CD14-positive monocyte (primary cell): ENCODE measurements around the gene MGAT4C. TPM values are rescaled to one million over a fixed set of nuclear protein-coding genes. Genes with fewer than 3 reads are reported as not detected.

Experiments used
- DNase-seq, 3 donors: peaks; one replicate each; pipeline ENCODE4 v3.0.0-alpha.2; 2011 to 2022
- H2AFZ ChIP-seq: 2 replicates; pipeline ENCODE4 v1.6.0; 2012; ENCODE audit warnings: mild to moderate bottlenecking, low read depth, low read length, inconsistent platforms; ENCODE audit not compliant: insufficient read depth, poor library complexity, severe bottlenecking
- H3K27ac ChIP-seq, 2 donors: 1 replicate in 1 of 2; 2 replicates in 1 of 2; pipeline ENCODE4 v1.5.1; 2012 to 2013; ENCODE audit warnings: low read length in 2 of 2, control low read depth in 1 of 2, inconsistent platforms in 1 of 2, low read depth in 1 of 2, mild to moderate bottlenecking in 1 of 2
- H3K27me3 ChIP-seq, 2 donors: one replicate each; pipeline versions ENCODE4 v1.6.0 to v1.6.1; 2011 to 2013; ENCODE audit warnings: low read length in 2 of 2; ENCODE audit not compliant: control insufficient read depth in 2 of 2, insufficient read depth in 2 of 2
- H3K36me3 ChIP-seq, 2 donors: replicated peaks in 1 of 2; 1 replicate in 1 of 2; 2 replicates in 1 of 2; pipeline versions ENCODE4 v1.5.1 to v1.6.1; 2012 to 2013; ENCODE audit warnings: low read length in 2 of 2, control low read depth in 1 of 2, inconsistent platforms in 1 of 2, mild to moderate bottlenecking in 1 of 2; ENCODE audit not compliant: insufficient read depth in 2 of 2, control insufficient read depth in 1 of 2
- H3K4me1 ChIP-seq, 2 donors: 1 replicate in 1 of 2; 2 replicates in 1 of 2; pipeline versions ENCODE4 v1.5.1 to v1.6.1; 2012 to 2013; ENCODE audit warnings: low read length in 2 of 2, control low read depth in 1 of 2, inconsistent platforms in 1 of 2, mild to moderate bottlenecking in 1 of 2, moderate library complexity in 1 of 2; ENCODE audit not compliant: insufficient read depth in 2 of 2, control insufficient read depth in 1 of 2
- H3K4me2 ChIP-seq: replicated peaks from 2 replicates; pipeline ENCODE3; 2012; ENCODE audit warnings: low read length, moderate library complexity, mild to moderate bottlenecking; ENCODE audit not compliant: poor library complexity, severe bottlenecking; ENCODE audit errors: extremely low read depth
- H3K4me3 ChIP-seq, 3 experiments: fragments of 200-600 bp in 1 of 3; sonication (generic) in 1 of 3; replicated peaks in 1 of 3; 1 replicate in 2 of 3; 2 replicates in 1 of 3; pipeline ENCODE4 v1.5.1; 2011 to 2013; ENCODE audit warnings: low read length in 3 of 3, mild to moderate bottlenecking in 3 of 3, control low read depth in 2 of 3, low read depth in 2 of 3, inconsistent platforms in 1 of 3, moderate library complexity in 1 of 3
- H3K79me2 ChIP-seq: 2 replicates; pipeline ENCODE4 v1.6.0; 2012; ENCODE audit warnings: mild to moderate bottlenecking, control low read depth, inconsistent platforms, low read length, moderate library complexity; ENCODE audit not compliant: insufficient read depth
- H3K9ac ChIP-seq: 2 replicates; pipeline ENCODE4 v1.6.0; 2017; ENCODE audit warnings: low read length, mild to moderate bottlenecking; ENCODE audit not compliant: insufficient read depth, poor library complexity, severe bottlenecking
- H3K9me3 ChIP-seq, 2 donors: replicated peaks in 1 of 2; 1 replicate in 1 of 2; 2 replicates in 1 of 2; pipeline versions ENCODE4 v1.5.1 to v1.6.1; 2012 to 2013; ENCODE audit warnings: low read length in 2 of 2, control low read depth in 1 of 2; ENCODE audit not compliant: control insufficient read depth in 1 of 2, insufficient read depth in 1 of 2
- H4K20me1 ChIP-seq: 2 replicates; pipeline ENCODE4 v1.6.0; 2012; ENCODE audit warnings: mild to moderate bottlenecking, low read length, control low read depth, moderate library complexity; ENCODE audit not compliant: insufficient read depth
- H3K27ac Mint-ChIP-seq, 7 donors: one replicate each; pipeline ENCODE4 v1.8.0; 2020; ENCODE audit warnings: mild to moderate bottlenecking in 7 of 7, mixed read lengths in 7 of 7, moderate library complexity in 6 of 7, inconsistent platforms in 2 of 7
- H3K27me3 Mint-ChIP-seq, 3 donors: one replicate each; pipeline ENCODE4 v1.8.0; 2021 to 2022; ENCODE audit warnings: low read depth in 3 of 3, mild to moderate bottlenecking in 3 of 3, mixed read lengths in 3 of 3, moderate library complexity in 3 of 3, inconsistent platforms in 1 of 3
- H3K36me3 Mint-ChIP-seq, 2 donors: one replicate each; pipeline ENCODE4 v1.8.0; 2020; ENCODE audit warnings: mixed read lengths in 2 of 2, inconsistent platforms in 1 of 2, mild to moderate bottlenecking in 1 of 2
- H3K4me1 Mint-ChIP-seq: one replicate; pipeline ENCODE4 v1.8.0; 2020; ENCODE audit warnings: mild to moderate bottlenecking, mixed read lengths
- H3K4me3 Mint-ChIP-seq, 2 donors: one replicate each; pipeline ENCODE4 v1.8.0; 2020; ENCODE audit warnings: mild to moderate bottlenecking in 2 of 2, mixed read lengths in 2 of 2, moderate library complexity in 1 of 2
- H3K9me3 Mint-ChIP-seq, 7 donors: one replicate each; pipeline ENCODE4 v1.8.0; 2020 to 2022; ENCODE audit warnings: mixed read lengths in 7 of 7, mild to moderate bottlenecking in 6 of 7, moderate library complexity in 6 of 7, inconsistent platforms in 2 of 7
- WGBS: methylation state at CpG from one replicate; pipeline ENCODE4 v1.1.5; 2013; ENCODE audit warnings: missing lambda C conversion rate; ENCODE audit not compliant: insufficient coverage; 5-methylcytosine and 5-hydroxymethylcytosine counted together
- intact Hi-C, 2 donors: fragments of 100-400 bp; cut with micrococcal nuclease; formaldehyde crosslinking; loops; one replicate each; pipeline versions ENCODE4 v1.15.0 to v1.15.1; 2023
- polyA plus RNA-seq, 3 donors: library from polyadenylated mRNA; depleted of rRNA in 1 of 3; unstranded in 2 of 3; stranded (reverse) in 1 of 3; fragments of 300-500 nt in 2 of 3; fragments of >200 nt in 1 of 3; fragmentation: Illumina TruSeq in 2 of 3; gene quantifications; 1 replicate in 2 of 3; 2 replicates in 1 of 3; pipeline ENCODE4 v1.2.3, GENCODE V29; 2012 to 2021
- TF ChIP-seq, protein P1 (sequence below): fragments of 200-600 bp; IDR thresholded peaks from one replicate; pipeline ENCODE4 v1.8.0; 2022; ENCODE audit warnings: antibody characterized with exemption, mild to moderate bottlenecking

The MGAT4C gene
- polyA plus RNA-seq, 3 donors = not detected

DNA sequence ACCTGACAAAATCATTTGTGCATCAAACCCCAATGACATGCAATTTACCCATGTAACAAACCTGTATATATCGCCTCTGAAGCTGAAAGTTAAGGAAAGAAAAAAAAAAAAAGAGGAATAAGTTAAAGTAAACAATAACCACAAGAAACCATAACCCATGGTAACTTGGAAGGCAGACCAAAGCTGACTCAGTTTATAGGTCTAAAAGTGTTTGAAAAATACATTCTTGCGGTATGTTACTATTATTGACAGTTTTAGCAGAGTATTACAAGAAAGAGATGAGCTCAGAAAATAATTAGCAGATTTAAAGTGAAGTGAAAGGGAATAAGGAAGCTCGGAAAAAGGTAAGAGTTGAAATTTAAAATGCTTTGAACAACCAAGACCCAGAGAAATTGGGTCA lies 34.4 kb upstream of the MGAT4C start:
- Histone ChIP-seq H3K27ac (no peak overlapping the region), H3K27me3 (no peaks in the 10 kb centered on the region), H3K79me2 (no peaks in the 10 kb centered on the region), H3K9ac (no peak overlapping the region), H2AFZ (no peak overlapping the region), H3K4me1 (no peaks in the 10 kb centered on the region), H3K4me2 (no peak overlapping the region), H4K20me1 (no peaks in the 10 kb centered on the region), H3K36me3 (no peaks in the 10 kb centered on the region), H3K9me3 (no peaks in the 10 kb centered on the region), H3K4me3 (no peak overlapping the region)
- H3K4me1 Mint-ChIP-seq = no peaks in the 10 kb centered on the region
- 88% methylated on average over 2 of the region's 3 CpGs for WGBS
- no peak overlapping the region for H3K4me3 Mint-ChIP-seq
- H3K27me3 Mint-ChIP-seq = no peaks in the 10 kb centered on the region
- H3K9me3 Mint-ChIP-seq = peaks cover 0 to 6% (median 3%) of the 10 kb centered on the region in 7 donors
- TF ChIP-seq, protein P1, sequence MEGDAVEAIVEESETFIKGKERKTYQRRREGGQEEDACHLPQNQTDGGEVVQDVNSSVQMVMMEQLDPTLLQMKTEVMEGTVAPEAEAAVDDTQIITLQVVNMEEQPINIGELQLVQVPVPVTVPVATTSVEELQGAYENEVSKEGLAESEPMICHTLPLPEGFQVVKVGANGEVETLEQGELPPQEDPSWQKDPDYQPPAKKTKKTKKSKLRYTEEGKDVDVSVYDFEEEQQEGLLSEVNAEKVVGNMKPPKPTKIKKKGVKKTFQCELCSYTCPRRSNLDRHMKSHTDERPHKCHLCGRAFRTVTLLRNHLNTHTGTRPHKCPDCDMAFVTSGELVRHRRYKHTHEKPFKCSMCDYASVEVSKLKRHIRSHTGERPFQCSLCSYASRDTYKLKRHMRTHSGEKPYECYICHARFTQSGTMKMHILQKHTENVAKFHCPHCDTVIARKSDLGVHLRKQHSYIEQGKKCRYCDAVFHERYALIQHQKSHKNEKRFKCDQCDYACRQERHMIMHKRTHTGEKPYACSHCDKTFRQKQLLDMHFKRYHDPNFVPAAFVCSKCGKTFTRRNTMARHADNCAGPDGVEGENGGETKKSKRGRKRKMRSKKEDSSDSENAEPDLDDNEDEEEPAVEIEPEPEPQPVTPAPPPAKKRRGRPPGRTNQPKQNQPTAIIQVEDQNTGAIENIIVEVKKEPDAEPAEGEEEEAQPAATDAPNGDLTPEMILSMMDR = no peak
- H3K27ac Mint-ChIP-seq = no peak overlapping the region
- DNase-seq = no peak
- intact Hi-C loops = no loop called here
- H3K36me3 Mint-ChIP-seq = no peaks in the 10 kb centered on the region

DNA sequence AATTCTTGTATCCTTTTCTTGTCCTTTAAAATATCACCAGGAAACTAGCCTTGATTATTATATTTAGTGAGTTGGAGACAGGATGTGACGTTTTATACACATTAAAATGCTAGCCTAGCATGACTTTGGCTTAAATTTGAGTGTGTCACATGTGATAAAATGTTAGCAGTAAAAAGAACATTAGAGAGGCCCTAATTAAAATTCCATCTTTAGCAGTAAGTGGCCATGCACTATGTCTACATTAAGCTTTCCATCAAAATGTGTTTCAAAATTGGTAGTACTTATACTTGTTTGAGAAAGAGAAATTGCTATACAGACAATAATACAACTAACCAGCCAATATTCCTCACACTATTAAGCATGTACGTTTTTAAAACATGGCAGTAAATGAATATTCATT lies 29.9 kb upstream of the MGAT4C start:
- intact Hi-C loops = no loop called here
- no peaks in the 10 kb centered on the region for H4K20me1 ChIP-seq
- WGBS = no CpG with 5 or more reads among the region's 2 CpGs
- H3K27ac ChIP-seq = no peak overlapping the region
- H2AFZ ChIP-seq = no peak overlapping the region
- H3K27me3 Mint-ChIP-seq = no peaks in the 10 kb centered on the region
- H3K9me3 ChIP-seq = no peaks in the 10 kb centered on the region
- no peak overlapping the region for H3K4me3 Mint-ChIP-seq
- H3K4me1 Mint-ChIP-seq = no peaks in the 10 kb centered on the region
- H3K27ac Mint-ChIP-seq = no peak overlapping the region
- no peaks in the 10 kb centered on the region for H3K79me2 ChIP-seq
- no peaks in the 10 kb centered on the region for H3K36me3 Mint-ChIP-seq
- TF ChIP-seq, protein P1 = no peak
- peaks cover 0 to 6% (median 1%) of the 10 kb centered on the region in 7 donors for H3K9me3 Mint-ChIP-seq
- no peaks in the 10 kb centered on the region for H3K4me1 ChIP-seq
- H3K27me3 ChIP-seq = no peaks in the 10 kb centered on the region
- no peak for DNase-seq
- no peaks in the 10 kb centered on the region for H3K36me3 ChIP-seq
- H3K4me2 ChIP-seq = no peak overlapping the region
- no peak overlapping the region for H3K9ac ChIP-seq
- H3K4me3 ChIP-seq = no peak overlapping the region
